Panc1 (cell line): ENCODE data around the gene TPPP. TPM values are rescaled to one million over a fixed set of nuclear protein-coding genes. Genes with fewer than 3 reads are reported as not detected.

Experiments
- ATAC-seq: fragments of 200-7000 bp; cut with Tn5 transposase; 2 replicates; pipeline ENCODE4 v1.9.1; 2020; ENCODE audit warnings: mild to moderate bottlenecking, moderate library complexity
- BruUV-seq: library from RNA; stranded (reverse); fragments of 400-500 nt; replicated peaks from 2 replicates; lab custom pipeline; 2021; lab: Mats Ljungman, UMichigan
- CTCF ChIA-PET: fragments of 300-600 bp; sonication (Branson Sonifier 250); formaldehyde crosslinking; loops from one replicate; lab custom pipeline; 2022; ENCODE audit warnings: antibody characterized with exemption; lab: Charles Lee
- POLR2A ChIA-PET: fragments of 300-600 bp; sonication (Branson Sonifier 250); formaldehyde crosslinking; loops from one replicate; lab custom pipeline; 2022; ENCODE audit warnings: antibody characterized with exemption; lab: Charles Lee
- DNase-seq: peaks from one replicate; pipeline ENCODE4 v3.0.0-alpha.2; 2010; ENCODE audit warnings: low read depth, low spot score
- H3K27ac ChIP-seq: 2 replicates; pipeline ENCODE4 v1.5.1; 2011; ENCODE audit warnings: mild to moderate bottlenecking, low read length, inconsistent platforms
- H3K27me3 ChIP-seq: fragments of 200-500 bp; sonication (Bioruptor generic); 2 replicates; pipeline ENCODE4 v1.6.0; 2014; ENCODE audit warnings: low read length, inconsistent platforms; ENCODE audit not compliant: control insufficient read depth, insufficient read depth
- H3K36me3 ChIP-seq: fragments of 200-500 bp; sonication (Bioruptor generic); 2 replicates; pipeline ENCODE4 v1.5.1; 2014; ENCODE audit warnings: inconsistent platforms, mild to moderate bottlenecking, low read length, moderate library complexity; ENCODE audit not compliant: control insufficient read depth, insufficient read depth
- H3K4me1 ChIP-seq: 2 replicates; pipeline ENCODE4 v1.5.1; 2011; ENCODE audit warnings: inconsistent platforms, mild to moderate bottlenecking, low read length, moderate library complexity; ENCODE audit not compliant: control insufficient read depth, insufficient read depth
- H3K4me3 ChIP-seq, 2 experiments: 2 replicates each; pipeline ENCODE4 v1.5.1; 2011 to 2012; ENCODE audit warnings: low read depth in 2 of 2, low read length in 2 of 2, mild to moderate bottlenecking in 2 of 2, inconsistent platforms in 1 of 2, moderate library complexity in 1 of 2
- H3K9me3 ChIP-seq: fragments of 200-500 bp; sonication (Bioruptor generic); 2 replicates; pipeline ENCODE4 v1.5.1; 2014; ENCODE audit warnings: low read depth, mild to moderate bottlenecking, inconsistent platforms, low read length, moderate library complexity; ENCODE audit not compliant: control insufficient read depth, insufficient read depth
- CTCF ChIP-seq: fragments of 450-650 bp; IDR thresholded peaks from 2 replicates; pipeline ENCODE4 v1.5.1; 2017; ENCODE audit warnings: mild to moderate bottlenecking
- POLR2AphosphoS5 ChIP-seq: IDR thresholded peaks from 2 replicates; pipeline ENCODE4 v1.6.1; 2012; ENCODE audit warnings: mild to moderate bottlenecking, low read depth, low read length, moderate library complexity
- REST ChIP-seq, 2 experiments: IDR thresholded peaks; 2 replicates each; pipeline ENCODE4 v1.6.1; 2011 to 2012; ENCODE audit warnings: low read depth in 2 of 2, control low read depth in 1 of 2, low read length in 1 of 2, mild to moderate bottlenecking in 1 of 2, moderate library complexity in 1 of 2; ENCODE audit not compliant: insufficient read depth in 1 of 2
- SIN3A ChIP-seq: IDR thresholded peaks from 2 replicates; pipeline ENCODE4 v1.6.1; 2012; ENCODE audit warnings: low read depth, mild to moderate bottlenecking, low read length, moderate library complexity, borderline replicate concordance; ENCODE audit not compliant: insufficient read depth
- TCF7L2 ChIP-seq: IDR thresholded peaks from 2 replicates; pipeline ENCODE4 v1.6.1; 2011; ENCODE audit warnings: mild to moderate bottlenecking, low read depth, low read length, inconsistent platforms
- in situ Hi-C: cut with HindIII; loops from 2 replicates; pipeline ENCODE4 v1.10.0; 2016; ENCODE audit warnings: low sequenced_read_pairs, low pct_unique_long_range_greater_than_20kb
- intact Hi-C: fragments of 100-400 bp; cut with micrococcal nuclease; formaldehyde crosslinking; loops from one replicate; pipeline ENCODE4 v1.10.0; 2022; ENCODE audit not compliant: unreplicated experiment
- total RNA-seq: library from RNA; stranded (reverse); gene quantifications from one replicate; pipeline ENCODE4 v1.2.1, GENCODE V29; 2021; ENCODE audit not compliant: unreplicated experiment

Gene TPPP
- total RNA-seq, 1 experiment from 2014 or later, result 0.98 TPM

DNA sequence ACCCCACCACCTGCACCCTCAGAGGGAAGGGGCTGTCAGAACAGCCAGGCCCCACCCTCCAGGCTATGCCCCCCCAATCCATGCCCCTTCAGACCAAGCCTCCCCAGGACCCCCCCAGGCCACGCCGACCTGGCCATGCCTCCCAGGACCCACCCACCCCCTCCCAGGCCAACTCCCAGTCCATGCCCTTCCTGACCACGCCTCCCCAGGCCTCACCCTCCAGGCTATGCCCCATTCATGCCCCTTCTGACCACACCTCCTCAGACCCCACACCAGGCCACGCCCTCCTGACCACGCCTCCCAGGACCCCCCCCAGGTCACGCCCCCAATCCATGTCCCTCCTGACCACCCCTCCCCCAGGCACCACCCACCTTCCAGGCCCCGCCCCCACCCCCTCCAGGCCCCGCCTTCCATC, 27.6 kb downstream of the TPPP start:
- no peak for ATAC-seq
- H3K4me3 ChIP-seq, result no peak overlapping the region
- in situ Hi-C loops, result no loop called here

DNA sequence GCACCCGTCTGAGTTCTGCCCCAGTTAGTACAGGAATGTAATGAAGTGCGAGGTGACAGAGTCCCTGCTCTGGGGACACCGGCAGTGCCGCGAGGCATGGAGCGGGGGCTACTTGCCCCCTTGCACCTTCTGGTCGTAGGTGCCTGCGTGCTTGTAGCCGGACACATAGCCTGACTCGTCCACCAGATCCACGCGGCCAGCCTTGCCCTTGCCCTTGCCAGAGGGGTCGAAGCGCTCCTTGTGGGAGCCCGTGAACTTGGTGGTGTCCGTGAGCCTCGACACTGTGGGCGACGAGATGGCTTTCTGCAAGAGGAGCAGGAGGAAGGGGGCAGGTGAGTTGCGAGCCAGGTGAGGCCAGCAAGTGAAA, 28.2 kb downstream of the TPPP start:
- no peak for ATAC-seq
- DNase-seq, result no peak
- TF ChIP-seq TCF7L2 (no peak), CTCF (no peak), REST (IDR thresholded peaks at IDR 0.05; ENCODE audit: insufficient read depth in 1 of 2, low read depth in 2 of 2, low read length in 1 of 2) (no peak), SIN3A (no peak), POLR2AphosphoS5 (no peak)
- ChIA-PET CTCF (no interaction called here), POLR2A (no interaction called here)
- Histone ChIP-seq H3K4me1 (peaks cover 11% of the 10 kb centered on the region), H3K36me3 (no peaks in the 10 kb centered on the region; the same call in 1 of the 2 replicates), H3K4me3 (no peak overlapping the region), H3K27me3 (no peaks in the 10 kb centered on the region), H3K27ac (no peak overlapping the region), H3K9me3 (no peaks in the 10 kb centered on the region)
- intact Hi-C loops, result no loop called here
- in situ Hi-C loops, result no loop called here
- no TSS peak for BruUV-seq

More for the DNA sequence above, 27.6 kb downstream of the TPPP start:
- Histone ChIP-seq H3K36me3 (no peaks in the 10 kb centered on the region; the same call in 1 of the 2 replicates), H3K9me3 (no peaks in the 10 kb centered on the region), H3K27ac (no peak overlapping the region), H3K27me3 (no peaks in the 10 kb centered on the region), H3K4me1 (peaks cover 17% of the 10 kb centered on the region)
- TF ChIP-seq REST (IDR thresholded peaks at IDR 0.05; ENCODE audit: insufficient read depth in 1 of 2, low read depth in 2 of 2, low read length in 1 of 2) (no peak), TCF7L2 (no peak), SIN3A (no peak), POLR2AphosphoS5 (no peak), CTCF (no peak)
- CTCF ChIA-PET, result no interaction called here
- no peak for DNase-seq
- POLR2A ChIA-PET, result no interaction called here
- intact Hi-C loops, result no loop called here
- BruUV-seq, result no TSS peak
